SW 1271 (cell line): Measurements from ENCODE around the gene ARSG.
"Not testable (repeated sequence)": the region's sequence is repeated elsewhere in the genome, so short reads cannot be mapped to it uniquely, and the experiment has no call there.

ENCODE experiments used
- DNase-seq, 2 experiments: peaks; one replicate each; lab custom pipeline; 2025; lab: John Stamatoyannopoulos, UW

ARSG gene

DNA sequence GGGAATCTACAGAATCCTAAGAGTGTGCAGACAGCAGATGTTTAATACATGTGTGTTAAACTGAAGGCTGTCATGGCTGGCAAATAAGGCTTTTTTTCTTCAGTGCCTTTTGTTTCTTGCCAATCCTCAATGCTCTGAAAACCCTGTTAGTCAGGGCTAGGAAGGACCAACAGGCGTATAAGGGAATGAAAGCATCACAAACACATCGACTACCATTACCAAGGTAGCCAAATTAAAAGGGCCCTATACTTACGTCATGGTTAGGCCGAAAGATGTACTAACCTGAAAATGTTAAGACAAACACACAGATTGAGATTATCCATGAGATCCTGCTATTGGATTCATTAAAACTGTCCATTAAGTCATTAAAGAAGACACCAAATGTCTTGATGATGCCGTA, 13.5 kb upstream of the ARSG start:
- DNase-seq = no peak

- DNase-seq = not testable (repeated sequence)
These were observed 9.3 kb upstream of the ARSG start for GRCh38 chr17:68281965-68282364.

- no peak for DNase-seq
These were observed 2.9 kb upstream of the ARSG start for GRCh38 chr17:68288375-68288774.

DNA sequence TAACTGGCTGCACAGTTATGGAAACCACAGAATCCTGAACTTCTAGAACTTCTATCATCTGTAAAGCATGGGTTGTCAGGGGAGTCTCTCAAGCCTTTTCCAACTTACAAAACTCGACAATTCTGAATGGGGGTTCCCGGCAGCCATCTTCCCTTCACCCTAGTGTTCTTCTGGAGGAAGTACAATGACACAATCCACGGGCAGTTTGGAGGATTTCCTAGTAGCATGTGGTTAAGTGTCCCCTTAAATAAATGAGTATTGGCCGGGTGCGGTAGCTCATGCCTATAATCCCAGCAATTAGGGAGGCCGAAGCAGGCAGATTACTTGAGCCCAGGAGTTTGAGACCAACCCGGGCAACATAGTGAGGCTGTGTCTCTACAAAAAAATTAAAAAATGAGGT, 2.5 kb upstream of the ARSG start:
- no peak for DNase-seq

DNA sequence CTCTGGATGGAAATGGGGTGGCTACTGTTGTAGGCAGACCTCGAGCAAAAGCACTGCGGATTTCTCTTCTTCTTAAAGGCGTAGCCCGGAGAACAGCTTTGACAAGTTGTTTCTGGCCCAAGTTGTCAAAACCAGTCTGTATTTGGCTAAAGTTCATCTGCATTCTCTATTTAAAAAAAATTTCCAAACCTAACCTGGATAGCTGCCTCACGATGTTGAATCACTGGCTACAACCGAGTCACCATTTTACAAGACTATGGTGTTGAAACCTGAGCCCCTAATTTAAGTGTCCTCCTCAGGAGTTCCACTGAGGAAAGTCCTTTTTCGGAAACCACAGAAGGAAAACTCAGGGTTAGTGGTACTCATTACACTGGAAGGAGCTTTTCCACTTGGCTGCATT, 1.8 kb upstream of the ARSG start:
- no peak for DNase-seq

DNA sequence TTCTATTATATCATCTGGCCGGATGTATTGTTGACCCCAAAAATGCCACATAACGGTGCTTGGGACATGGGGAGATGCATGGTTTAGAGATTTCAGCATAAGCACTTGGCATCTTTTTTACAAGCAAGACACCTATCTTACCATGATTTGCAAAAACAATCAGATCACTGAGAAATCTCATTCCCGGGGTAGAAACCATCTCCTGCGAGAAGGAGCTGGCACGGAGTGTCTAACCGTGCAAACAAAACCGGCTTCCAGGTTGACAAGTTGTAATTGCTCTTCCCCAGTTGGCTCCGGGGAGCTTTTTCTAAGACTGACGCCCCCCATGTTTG, 1.4 kb upstream of the ARSG start:
- DNase-seq = no peak

DNA sequence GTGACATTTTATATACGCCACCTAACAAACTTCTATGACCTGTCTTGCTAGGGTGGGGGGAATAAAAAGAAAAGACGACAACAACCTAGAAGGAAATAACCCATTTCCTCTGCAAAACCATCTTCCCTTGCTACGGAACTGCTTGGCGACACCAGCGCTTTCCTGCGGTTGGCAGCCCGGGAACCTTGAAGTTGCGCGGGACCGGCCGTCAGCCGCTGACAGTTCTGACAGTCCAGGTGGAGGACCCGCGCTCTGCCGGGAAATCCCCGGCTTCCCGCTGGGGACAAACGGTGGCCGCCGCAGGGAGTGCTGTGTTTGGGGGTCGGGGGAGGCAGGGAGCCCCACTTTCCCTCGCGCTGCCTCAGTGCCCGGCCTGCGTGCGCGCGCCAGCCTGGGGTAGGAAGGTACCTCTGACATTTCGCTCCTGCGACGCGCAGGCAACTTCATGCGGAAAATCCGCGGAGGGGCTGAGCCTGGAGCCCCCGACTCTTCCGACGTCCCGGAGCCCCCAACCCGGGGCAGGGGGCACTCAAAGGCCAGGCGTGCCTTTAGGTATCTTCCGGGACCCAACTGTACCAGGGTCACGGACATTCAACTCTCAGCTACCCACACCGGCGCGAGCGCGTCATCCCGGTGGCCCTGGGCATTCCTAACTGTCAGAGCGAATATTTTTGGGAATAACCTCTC, 884 bp upstream of the ARSG start:
- DNase-seq = no peak

DNA sequence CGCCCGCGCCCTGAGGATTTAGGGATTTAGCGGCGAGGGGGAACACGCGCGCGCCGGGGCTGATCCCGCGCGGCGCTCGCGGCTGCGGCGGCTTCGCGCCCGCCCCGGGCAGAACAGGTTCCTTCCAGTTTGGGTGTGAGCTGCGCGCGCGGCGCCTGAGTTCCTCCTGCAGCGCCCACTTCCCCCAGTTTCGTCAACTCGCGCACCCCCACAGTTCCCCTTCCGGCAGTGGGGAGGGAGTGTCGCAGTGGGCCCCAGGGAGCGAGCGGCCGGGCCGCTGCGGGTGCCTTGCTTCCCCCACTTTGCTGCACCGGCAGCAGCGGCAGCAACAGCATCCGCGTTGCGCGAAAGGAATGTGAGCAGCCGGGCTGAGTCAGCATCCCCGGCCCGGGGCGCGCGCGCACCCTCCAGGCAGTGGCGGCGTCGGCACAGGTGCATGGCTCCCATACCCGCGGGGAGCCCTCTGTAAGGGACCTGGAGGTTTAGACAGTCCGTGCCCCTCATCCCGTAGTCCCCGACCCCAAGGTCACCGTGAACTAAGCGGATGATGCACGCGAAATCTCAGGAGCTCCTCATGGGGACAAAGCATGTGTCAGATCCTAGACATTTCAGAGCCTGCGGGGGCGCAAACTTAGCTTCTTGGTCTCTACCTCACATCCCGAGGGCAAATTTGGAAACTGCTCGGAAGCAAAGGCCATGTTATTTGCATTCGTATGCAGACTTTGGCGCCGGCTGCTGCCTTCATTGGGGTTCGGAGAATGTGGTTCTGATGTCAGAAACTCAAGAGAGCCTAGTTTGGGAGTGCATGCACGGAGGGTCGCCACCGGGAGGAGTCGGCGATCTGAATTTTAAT, 767 bp downstream of the ARSG start:
- DNase-seq = peak; percentile 48 to 61

GRCh38 chr17:68292689-68293040, 1.4 kb downstream of the ARSG start:
- no peak for DNase-seq

DNA sequence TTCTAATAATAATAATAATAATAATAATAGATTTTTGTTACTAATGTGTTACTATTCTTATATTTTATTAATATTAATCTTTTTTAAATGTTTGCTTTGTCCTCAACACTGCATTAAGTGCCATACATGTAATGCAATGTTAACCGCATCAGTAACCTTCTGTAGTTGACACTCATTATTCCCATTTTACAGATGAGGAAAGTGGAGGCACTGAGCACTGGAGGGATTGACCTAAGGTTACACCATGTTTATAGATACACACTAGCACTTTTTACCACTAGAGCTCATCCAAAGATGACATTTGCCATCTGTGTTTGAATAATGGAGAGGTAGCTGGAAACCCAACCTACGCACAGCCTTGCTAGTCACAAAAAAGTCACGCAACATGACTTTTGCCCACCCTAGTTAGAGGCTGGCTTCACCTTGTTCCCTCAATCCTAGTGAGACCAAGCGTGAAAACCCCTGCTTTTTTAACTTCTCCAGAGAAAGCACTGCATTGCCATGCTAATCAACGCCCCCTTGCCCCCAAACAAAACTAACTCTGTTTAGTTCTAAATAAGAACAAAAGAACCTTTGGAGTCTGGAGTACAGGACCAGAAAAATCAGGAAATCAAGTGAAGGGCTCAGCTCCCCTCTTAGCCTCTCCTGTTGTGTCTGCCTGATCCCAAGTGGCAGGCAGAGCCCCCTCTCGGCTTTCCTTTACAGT, 2.3 kb downstream of the ARSG start:
- no peak for DNase-seq

DNA sequence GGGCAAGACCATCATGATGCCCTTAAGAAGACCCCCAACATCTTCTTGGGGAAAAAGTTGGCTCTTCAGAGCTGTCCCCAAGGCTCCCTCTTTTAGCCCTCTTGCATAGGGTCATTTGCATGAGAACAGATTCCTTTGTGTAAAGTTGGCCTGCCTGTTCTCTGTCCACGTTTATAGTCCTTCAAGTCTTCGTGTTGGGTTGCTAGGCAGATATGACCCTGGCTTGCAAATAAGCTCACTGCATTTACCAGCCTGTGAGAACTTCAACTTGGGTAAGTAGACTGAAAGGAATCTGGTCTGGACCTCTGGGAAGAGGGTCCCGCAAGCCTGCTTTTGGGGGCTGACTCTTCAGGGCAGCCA, 2.9 kb downstream of the ARSG start:
- no peak for DNase-seq

- no peak for DNase-seq
These were observed 3.3 kb downstream of the ARSG start for GRCh38 chr17:68294617-68295016.

DNA sequence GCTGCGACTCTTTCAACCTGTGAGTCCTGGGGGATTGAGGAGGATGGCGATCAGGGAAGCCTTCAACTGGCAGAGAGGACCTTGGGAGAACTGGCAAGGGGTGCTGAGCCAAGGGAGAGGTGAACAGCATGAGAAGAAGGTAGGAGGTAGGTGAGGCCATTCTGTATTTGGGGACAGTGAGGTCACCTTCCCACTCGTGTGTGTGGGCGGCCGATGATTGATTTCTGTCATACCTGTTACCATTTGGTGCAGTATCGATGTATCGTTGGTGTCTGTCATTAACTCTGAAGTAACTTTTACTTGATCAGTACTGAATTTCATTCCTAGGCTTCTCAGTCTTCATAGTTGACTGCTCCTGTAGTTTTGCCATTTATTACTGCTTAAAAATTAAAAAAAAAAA, 3.8 kb downstream of the ARSG start:
- DNase-seq = no peak

GRCh38 chr17:68296217-68297191, 5.2 kb downstream of the ARSG start:
- DNase-seq = no peak

GRCh38 chr17:68297195-68297594, 5.9 kb downstream of the ARSG start:
- DNase-seq = no peak

GRCh38 chr17:68298601-68299000, 7.3 kb downstream of the ARSG start:
- DNase-seq = no peak

DNA sequence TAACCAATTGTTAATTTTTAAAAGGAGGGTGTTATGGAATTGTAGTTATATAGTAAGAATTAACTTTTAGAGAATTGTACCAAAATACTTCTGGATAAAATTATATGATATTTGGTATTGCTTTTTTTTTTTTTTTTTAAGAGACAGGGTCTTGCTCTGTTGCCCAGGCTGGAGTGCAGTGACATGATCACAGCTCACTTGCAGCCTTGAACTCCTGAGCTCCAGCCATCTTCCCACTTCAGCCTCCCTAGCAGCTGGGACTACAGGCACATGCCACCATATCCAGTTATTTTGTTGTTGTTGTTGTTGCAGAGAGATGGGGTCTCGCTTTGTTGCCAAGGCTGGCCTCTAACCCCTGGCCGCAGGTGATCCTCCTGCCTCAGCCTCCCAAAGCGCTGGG, 8.5 kb downstream of the ARSG start:
- no peak for DNase-seq

- DNase-seq = no peak
These were observed 10.2 kb downstream of the ARSG start for GRCh38 chr17:68301438-68301959.

GRCh38 chr17:68302066-68302564, 10.8 kb downstream of the ARSG start:
- DNase-seq = no peak

DNA sequence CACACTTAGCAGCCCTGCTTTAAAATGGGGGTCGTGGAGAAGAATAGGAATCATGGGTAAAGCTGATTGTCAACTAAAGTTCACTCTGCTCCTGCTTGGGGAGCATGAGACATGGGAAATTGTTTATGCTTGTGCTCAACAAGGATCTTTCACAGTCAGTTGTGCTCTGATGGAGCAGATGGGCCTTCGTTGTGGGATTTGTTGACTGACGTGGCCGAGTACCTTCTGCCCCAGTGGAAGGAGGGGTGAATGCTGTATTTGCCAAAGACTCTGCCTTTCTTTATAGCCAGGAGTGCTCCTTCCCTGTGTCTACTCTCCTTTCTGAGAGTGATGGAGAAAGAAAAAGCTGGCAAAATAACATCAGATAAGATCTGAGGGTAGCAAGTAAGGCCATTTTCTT, 11.4 kb downstream of the ARSG start:
- no peak for DNase-seq

GRCh38 chr17:68304706-68305105, 13.4 kb downstream of the ARSG start:
- no peak for DNase-seq

DNA sequence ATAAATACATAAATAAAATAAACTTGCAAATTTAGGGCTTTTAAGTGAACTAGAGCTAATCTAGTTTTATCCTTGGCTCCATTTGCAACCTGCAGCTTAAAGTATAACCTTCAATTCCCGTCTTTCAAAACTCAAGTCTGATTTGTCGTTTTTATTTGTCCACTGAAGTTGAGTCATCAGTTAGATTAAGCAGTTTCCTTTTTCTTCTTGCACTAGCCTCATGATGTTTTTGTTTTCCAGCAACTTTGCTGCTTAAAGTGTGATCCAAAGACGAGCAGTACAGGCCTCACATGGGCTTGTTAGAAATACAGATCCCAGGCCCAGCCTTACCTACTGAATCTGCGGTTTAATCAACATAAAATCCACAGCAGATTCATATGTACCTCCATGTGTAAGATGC, 13.8 kb downstream of the ARSG start:
- DNase-seq = no peak
